Activated B cell treated with CpG ODN at 0.5 μM for 24 hours (primary cell): ENCODE results near the gene CAMK4. TPM values are rescaled to one million over a fixed set of nuclear protein-coding genes. Genes with fewer than 3 reads are reported as not detected.

Source experiments
- ATAC-seq: fragments of 200-7000 bp; cut with Tn5 transposase; one replicate; pipeline ENCODE4 v1.10.0; 2021; ENCODE audit warnings: low read depth, mild to moderate bottlenecking, moderate library complexity
- CTCF ChIA-PET: fragments of 350-600 bp; sonication (Branson Sonifier 250); formaldehyde crosslinking; loops from one replicate; lab custom pipeline; 2021; ENCODE audit warnings: antibody characterized with exemption; lab: Charles Lee
- POLR2A ChIA-PET: fragments of 350-600 bp; sonication (Branson Sonifier 250); formaldehyde crosslinking; loops from one replicate; lab custom pipeline; 2021; ENCODE audit warnings: antibody characterized with exemption; lab: Charles Lee
- DNase-seq: peaks from one replicate; pipeline ENCODE4 v3.0.0; 2022
- H3K27ac Mint-ChIP-seq: one replicate; pipeline ENCODE4 v1.8.0; 2020; ENCODE audit warnings: mixed read lengths
- H3K27me3 Mint-ChIP-seq: one replicate; pipeline ENCODE4 v1.8.0; 2021; ENCODE audit warnings: mixed read lengths
- H3K36me3 Mint-ChIP-seq: one replicate; pipeline ENCODE4 v1.8.0; 2021; ENCODE audit warnings: low read depth, mixed read lengths
- H3K4me1 Mint-ChIP-seq: one replicate; pipeline ENCODE4 v1.8.0; 2021; ENCODE audit warnings: mixed read lengths
- H3K4me3 Mint-ChIP-seq: one replicate; pipeline ENCODE4 v1.8.0; 2020; ENCODE audit warnings: mild to moderate bottlenecking, mixed read lengths
- H3K9me3 Mint-ChIP-seq: one replicate; pipeline ENCODE4 v1.8.0; 2020; ENCODE audit warnings: mixed read lengths
- CTCF ChIP-seq: fragments of 200-600 bp; IDR thresholded peaks from one replicate; pipeline ENCODE4 v1.8.0; 2022; ENCODE audit warnings: antibody characterized with exemption, mild to moderate bottlenecking
- intact Hi-C: fragments of 100-400 bp; cut with micrococcal nuclease; formaldehyde crosslinking; loops from one replicate; pipeline ENCODE4 v1.15.1; 2024
- total RNA-seq: library from RNA; stranded (reverse); gene quantifications from 2 replicates; pipeline ENCODE4 v1.2.3, GENCODE V29; 2022

Gene CAMK4
- total RNA-seq, 1 donor from 2014 or later: 6.3 TPM

GRCh38 chr5:111385970-111386831 is 162.0 kb downstream of the CAMK4 start:
- intact Hi-C loops: no loop called here
- H3K4me3 Mint-ChIP-seq: no peak overlapping the region
- DNase-seq (no peak), ATAC-seq (no peak)
- no peak for TF ChIP-seq CTCF
- ChIA-PET POLR2A (no interaction called here), CTCF (no interaction called here)
- H3K9me3 Mint-ChIP-seq: no peaks in the 10 kb centered on the region
- no peaks in the 10 kb centered on the region for H3K27me3 Mint-ChIP-seq
- no peak overlapping the region for H3K27ac Mint-ChIP-seq
- H3K4me1 Mint-ChIP-seq: no peaks in the 10 kb centered on the region
- H3K36me3 Mint-ChIP-seq: no peaks in the 10 kb centered on the region

- Mint-ChIP-seq H3K36me3 (no peaks in the 10 kb centered on the region), H3K4me1 (no peaks in the 10 kb centered on the region), H3K27me3 (no peaks in the 10 kb centered on the region), H3K27ac (no peak overlapping the region), H3K9me3 (no peaks in the 10 kb centered on the region), H3K4me3 (no peak overlapping the region)
- ATAC-seq: no peak
- CTCF ChIA-PET: no interaction called here
- intact Hi-C loops: no loop called here
- DNase-seq: no peak
- POLR2A ChIA-PET: no interaction called here
- no peak for TF ChIP-seq CTCF
Measured at GRCh38 chr5:111386832-111387162, 162.6 kb downstream of the CAMK4 start.

- POLR2A ChIA-PET: no interaction called here
- H3K27ac Mint-ChIP-seq: no peak overlapping the region
- H3K9me3 Mint-ChIP-seq: no peaks in the 10 kb centered on the region
- no peak for DNase-seq
- CTCF ChIA-PET: no interaction called here
- no peaks in the 10 kb centered on the region for H3K27me3 Mint-ChIP-seq
- TF ChIP-seq CTCF: no peak
- H3K4me1 Mint-ChIP-seq: no peaks in the 10 kb centered on the region
- no peak overlapping the region for H3K4me3 Mint-ChIP-seq
- intact Hi-C loops: no loop called here
- H3K36me3 Mint-ChIP-seq: no peaks in the 10 kb centered on the region
- no peak for ATAC-seq
Measured at GRCh38 chr5:111387361-111387760, 163.2 kb downstream of the CAMK4 start.

- no peaks in the 10 kb centered on the region for H3K36me3 Mint-ChIP-seq
- intact Hi-C loops: no loop called here
- no peak overlapping the region for H3K27ac Mint-ChIP-seq
- H3K4me1 Mint-ChIP-seq: no peaks in the 10 kb centered on the region
- no peaks in the 10 kb centered on the region for H3K9me3 Mint-ChIP-seq
- DNase-seq (no peak), ATAC-seq (no peak)
- POLR2A ChIA-PET: no interaction called here
- H3K27me3 Mint-ChIP-seq: no peaks in the 10 kb centered on the region
- no peak for TF ChIP-seq CTCF
- CTCF ChIA-PET: no interaction called here
- H3K4me3 Mint-ChIP-seq: no peak overlapping the region
Measured at GRCh38 chr5:111389390-111390082, 165.4 kb downstream of the CAMK4 start.

- no peak for ATAC-seq
- intact Hi-C loops: no loop called here
- H3K9me3 Mint-ChIP-seq: no peaks in the 10 kb centered on the region
- no peak for TF ChIP-seq CTCF
- H3K27ac Mint-ChIP-seq: no peak overlapping the region
- ChIA-PET CTCF (no interaction called here), POLR2A (no interaction called here)
- no peaks in the 10 kb centered on the region for H3K4me1 Mint-ChIP-seq
- DNase-seq: no peak
- H3K27me3 Mint-ChIP-seq: no peaks in the 10 kb centered on the region
- H3K36me3 Mint-ChIP-seq: no peaks in the 10 kb centered on the region
- H3K4me3 Mint-ChIP-seq: no peak overlapping the region
Measured at GRCh38 chr5:111392181-111392580, 168.0 kb downstream of the CAMK4 start.
